ENCODE data around the gene AGFG2.
"Not testable (repeated sequence)": the region's sequence is repeated elsewhere in the genome, so short reads cannot be mapped to it uniquely, and the experiment has no call there.

AGFG2 gene

DNA sequence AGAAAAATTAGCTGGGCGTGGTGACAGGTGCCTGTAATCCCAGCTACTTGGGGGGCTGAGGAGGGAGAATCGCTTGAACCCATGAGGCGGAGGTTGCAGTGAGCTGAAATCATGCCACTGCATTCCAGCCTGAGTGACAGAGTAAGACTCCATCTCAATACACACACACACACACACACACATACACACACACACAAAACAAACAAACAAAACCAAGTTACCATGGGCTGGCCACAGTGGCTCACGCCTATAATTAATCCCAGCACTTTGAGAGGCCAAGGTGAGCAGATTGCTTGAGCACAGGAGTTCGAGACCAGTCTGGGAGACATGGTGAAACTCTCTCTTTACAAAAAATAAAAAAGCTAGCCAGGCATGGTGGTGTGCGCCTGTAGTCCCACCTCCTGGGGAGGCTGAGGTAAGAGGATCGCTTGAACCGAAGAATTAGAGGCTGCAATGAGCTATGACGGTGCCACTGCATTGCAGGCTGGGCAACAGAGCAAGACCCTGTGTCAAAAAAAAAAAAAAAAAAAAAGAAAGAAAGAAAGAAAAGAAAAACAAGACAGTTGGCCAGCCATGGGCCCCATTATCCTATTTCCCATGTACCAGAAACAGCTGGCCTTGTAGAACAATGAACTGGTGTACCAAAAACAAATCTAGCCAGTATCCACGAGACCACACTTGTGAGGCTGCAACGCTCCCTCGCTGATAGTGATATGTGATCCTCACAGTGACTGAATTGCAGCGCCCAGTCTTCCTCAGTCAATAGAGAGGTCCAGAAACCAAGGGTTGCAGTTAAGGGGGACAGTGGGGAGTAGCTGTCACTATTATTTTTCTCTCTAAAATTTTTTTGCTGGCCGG, 6.6 kb upstream of the AGFG2 start (continued):
- TF ChIP-seq GLIS3 (CRISPR knock-in tag; IDR thresholded peaks at IDR 0.05), result no peak
- no peak for TF ChIP-seq CREB5 (CRISPR knock-in tag; IDR thresholded peaks at IDR 0.05; ENCODE audit: low read depth)
- no peak for TF ChIP-seq ESRRG (CRISPR knock-in tag; IDR thresholded peaks at IDR 0.05)
- TF ChIP-seq BACH2 (CRISPR knock-in tag; IDR thresholded peaks at IDR 0.05; ENCODE audit: borderline replicate concordance), result no peak
- TF ChIP-seq, protein P1, sequence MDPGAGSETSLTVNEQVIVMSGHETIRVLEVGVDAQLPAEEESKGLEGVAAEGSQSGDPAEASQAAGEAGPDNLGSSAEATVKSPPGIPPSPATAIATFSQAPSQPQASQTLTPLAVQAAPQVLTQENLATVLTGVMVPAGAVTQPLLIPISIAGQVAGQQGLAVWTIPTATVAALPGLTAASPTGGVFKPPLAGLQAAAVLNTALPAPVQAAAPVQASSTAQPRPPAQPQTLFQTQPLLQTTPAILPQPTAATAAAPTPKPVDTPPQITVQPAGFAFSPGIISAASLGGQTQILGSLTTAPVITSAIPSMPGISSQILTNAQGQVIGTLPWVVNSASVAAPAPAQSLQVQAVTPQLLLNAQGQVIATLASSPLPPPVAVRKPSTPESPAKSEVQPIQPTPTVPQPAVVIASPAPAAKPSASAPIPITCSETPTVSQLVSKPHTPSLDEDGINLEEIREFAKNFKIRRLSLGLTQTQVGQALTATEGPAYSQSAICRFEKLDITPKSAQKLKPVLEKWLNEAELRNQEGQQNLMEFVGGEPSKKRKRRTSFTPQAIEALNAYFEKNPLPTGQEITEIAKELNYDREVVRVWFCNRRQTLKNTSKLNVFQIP (CRISPR knock-in tag; IDR thresholded peaks at IDR 0.05; ENCODE audit: borderline replicate concordance, low read depth), result no peak
- no peak for TF ChIP-seq ZNF565 (CRISPR knock-in tag; conservative IDR thresholded peaks at IDR 0.05; ENCODE audit: low read depth)
- TF ChIP-seq ARNTL (CRISPR knock-in tag; IDR thresholded peaks at IDR 0.05; ENCODE audit: borderline replicate concordance, low read depth), result no peak
- no peak for TF ChIP-seq ISL1 (CRISPR knock-in tag; IDR thresholded peaks at IDR 0.05)
- no peak for TF ChIP-seq SNAI2 (CRISPR knock-in tag; IDR thresholded peaks at IDR 0.05)

DNA sequence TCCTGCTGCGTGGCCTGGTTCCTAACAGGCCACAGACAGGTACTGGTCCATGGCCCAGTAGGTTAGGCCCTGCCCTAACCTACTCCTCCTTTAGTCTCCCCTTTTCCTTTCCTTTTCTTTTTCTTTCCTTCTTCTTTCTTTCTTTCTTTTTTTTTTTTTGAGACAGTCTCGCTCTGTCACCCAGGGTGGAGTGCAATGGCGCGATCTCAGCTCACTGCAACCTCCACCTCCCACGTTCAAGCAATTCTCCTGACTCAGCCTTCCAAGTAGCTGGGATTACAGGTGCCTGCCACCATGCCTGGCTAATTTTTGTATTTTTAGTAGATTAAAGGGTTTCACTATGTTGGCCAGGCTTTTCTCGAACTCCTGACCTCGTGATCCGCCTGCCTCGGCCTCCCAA, 3.0 kb upstream of the AGFG2 start:
- ATAC-seq, result not testable (repeated sequence)

GRCh38 chr7:100536695-100537094, 2.3 kb upstream of the AGFG2 start:
- not testable (repeated sequence) for ATAC-seq

- TF ChIP-seq ZFP3 (CRISPR knock-in tag; IDR thresholded peaks at IDR 0.05) (no peak), ARNTL (CRISPR knock-in tag; IDR thresholded peaks at IDR 0.05; ENCODE audit: borderline replicate concordance, low read depth) (no peak), ESRRG (CRISPR knock-in tag; IDR thresholded peaks at IDR 0.05) (no peak)
Measured at GRCh38 chr7:100538348-100538653, 702 bp upstream of the AGFG2 start.

DNA sequence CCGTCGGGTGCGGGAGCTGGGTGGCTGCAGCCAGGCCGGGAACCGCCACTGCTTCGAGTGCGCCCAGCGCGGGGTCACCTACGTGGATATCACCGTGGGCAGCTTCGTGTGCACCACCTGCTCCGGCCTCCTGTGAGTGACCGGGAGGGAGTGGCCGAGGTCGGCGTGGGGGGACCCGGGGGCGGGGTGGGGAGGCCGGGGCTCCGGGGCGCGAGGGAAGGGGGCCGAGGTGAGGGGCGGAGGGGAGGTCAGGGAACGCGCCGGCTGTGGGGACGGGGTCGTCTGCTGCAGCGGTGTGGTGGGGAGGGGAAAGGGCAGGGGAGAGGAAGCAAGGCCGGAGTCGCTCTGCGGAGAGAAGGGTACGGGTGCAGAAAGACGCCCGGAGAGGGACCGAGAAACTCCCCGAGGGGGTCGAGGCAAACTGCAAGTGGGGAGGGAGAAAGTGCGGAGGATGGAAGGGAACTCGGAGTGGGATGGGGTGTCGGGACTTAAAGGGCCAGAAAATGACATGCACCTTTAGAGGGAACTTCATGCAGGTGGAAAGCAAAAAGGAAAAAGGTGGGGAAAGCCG, 518 bp downstream of the AGFG2 start:
- ATAC-seq, result no peak
- TF ChIP-seq TOX (CRISPR knock-in tag; IDR thresholded peaks at IDR 0.05; ENCODE audit: borderline replicate concordance) (no peak), BACH2 (CRISPR knock-in tag; IDR thresholded peaks at IDR 0.05; ENCODE audit: borderline replicate concordance) (no peak), TCF4 (CRISPR knock-in tag; IDR thresholded peaks at IDR 0.05; ENCODE audit: borderline replicate concordance) (no peak)

More at GRCh38 chr7:100538348-100538653, 702 bp upstream of the AGFG2 start:
- ATAC-seq, result no peak; the same call in 2 of the 3 replicates

DNA sequence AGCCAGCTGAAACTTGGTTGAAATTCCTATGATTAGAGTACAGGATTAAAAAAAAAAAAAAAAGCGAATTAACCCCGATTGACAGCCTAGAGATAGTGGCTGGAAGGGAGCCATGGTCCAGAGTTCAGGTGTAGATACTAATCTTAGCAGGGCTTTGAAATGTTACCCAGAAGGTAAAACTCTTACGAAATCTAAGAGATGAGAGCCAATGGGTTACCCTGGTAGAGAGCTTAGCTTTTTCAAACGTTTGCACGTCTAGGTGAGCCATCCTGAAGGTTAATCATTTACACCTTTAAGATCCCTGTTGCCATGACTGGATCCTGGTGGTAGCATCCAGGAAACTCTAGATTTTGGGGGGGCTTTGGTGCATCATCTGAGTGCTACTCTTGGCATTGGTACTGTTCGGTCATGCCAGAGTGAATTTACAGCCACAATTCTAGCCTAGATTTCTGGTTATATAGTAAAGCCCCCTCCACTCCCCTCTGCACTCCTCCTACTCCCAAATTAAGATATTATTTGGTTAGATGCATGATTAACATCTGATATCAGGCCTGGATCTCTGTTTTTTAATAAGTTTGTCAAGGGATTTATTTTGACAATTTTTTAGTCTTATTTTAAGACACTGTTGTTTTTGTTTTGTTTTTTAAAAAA, 1.2 kb downstream of the AGFG2 start:
- no peak for TF ChIP-seq BACH2 (CRISPR knock-in tag; IDR thresholded peaks at IDR 0.05; ENCODE audit: borderline replicate concordance)
- ATAC-seq, result no peak

DNA sequence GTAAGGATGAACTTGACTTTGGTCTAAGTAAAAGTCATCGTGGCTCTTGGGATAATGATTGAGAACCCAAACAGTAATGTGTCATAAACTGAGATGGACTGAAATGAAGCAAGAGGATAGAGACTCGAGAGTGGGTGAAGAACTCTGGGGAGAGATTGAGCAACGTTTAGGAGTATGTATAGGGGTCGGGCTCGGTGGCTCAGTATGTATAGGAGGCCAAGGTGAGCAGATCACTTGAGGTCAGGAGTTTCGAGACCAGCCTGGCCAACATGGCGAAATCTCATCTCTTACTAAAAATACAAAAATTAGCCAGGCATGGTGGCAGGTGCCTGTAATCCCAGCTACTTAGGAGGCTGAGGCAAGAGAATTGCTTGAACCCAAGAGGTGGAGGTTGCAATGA, 2.3 kb downstream of the AGFG2 start:
- not testable (repeated sequence) for ATAC-seq

GRCh38 chr7:100543586-100543985, 4.6 kb downstream of the AGFG2 start:
- ATAC-seq, result no peak
- no peak for TF ChIP-seq TSHZ2 (CRISPR knock-in tag; IDR thresholded peaks at IDR 0.05)
- TF ChIP-seq, protein P1 (CRISPR knock-in tag; IDR thresholded peaks at IDR 0.05; ENCODE audit: borderline replicate concordance, low read depth), result no peak
- TF ChIP-seq SNAI2 (CRISPR knock-in tag; IDR thresholded peaks at IDR 0.05), result no peak
- no peak for TF ChIP-seq ZNF565 (CRISPR knock-in tag; conservative IDR thresholded peaks at IDR 0.05; ENCODE audit: low read depth)
- no peak for TF ChIP-seq ZNF70 (CRISPR knock-in tag; IDR thresholded peaks at IDR 0.05)
- no peak for TF ChIP-seq TOX (CRISPR knock-in tag; IDR thresholded peaks at IDR 0.05; ENCODE audit: borderline replicate concordance)
- no peak for TF ChIP-seq ESRRG (CRISPR knock-in tag; IDR thresholded peaks at IDR 0.05)
- no peak for TF ChIP-seq ZFP30 (CRISPR knock-in tag; IDR thresholded peaks at IDR 0.05)
- TF ChIP-seq GLIS3 (CRISPR knock-in tag; IDR thresholded peaks at IDR 0.05), result no peak
- no peak for TF ChIP-seq CSRNP3 (CRISPR knock-in tag; IDR thresholded peaks at IDR 0.05)
- no peak for TF ChIP-seq BACH2 (CRISPR knock-in tag; IDR thresholded peaks at IDR 0.05; ENCODE audit: borderline replicate concordance)
- TF ChIP-seq TCF4 (CRISPR knock-in tag; IDR thresholded peaks at IDR 0.05; ENCODE audit: borderline replicate concordance), result no peak
- TF ChIP-seq ZFP3 (CRISPR knock-in tag; IDR thresholded peaks at IDR 0.05), result no peak
- TF ChIP-seq ARNTL (CRISPR knock-in tag; IDR thresholded peaks at IDR 0.05; ENCODE audit: borderline replicate concordance, low read depth), result no peak

All from SK-N-SH treated with all-trans-retinoic acid at 6 μM for 48 hours (cell line).